ENCODE data around the gene BCAS3. TPM values are rescaled to one million over a fixed set of nuclear protein-coding genes. Genes with fewer than 3 reads are reported as not detected.
A peak's percentile ranks its signal among the peaks of the same experiment; 100 is the strongest.

The BCAS3 gene
- total RNA-seq, 1 donor from 2014 or later, result 29.6 TPM

GRCh38 chr17:61007980-61008379, 330.3 kb downstream of the BCAS3 start:
- no peaks in the 10 kb centered on the region for H3K36me3 ChIP-seq
- intact Hi-C loops (cut with DNase I), result no loop called here
- peak overlapping the region; percentile 19 for H3K27ac ChIP-seq
- no peak overlapping the region for H3K4me3 ChIP-seq
- no peaks in the 10 kb centered on the region for H3K27me3 ChIP-seq (ENCODE audit: low read depth)
- DNase-seq (no peak), ATAC-seq (no peak)
- TF ChIP-seq CTCF (IDR thresholded peaks at IDR 0.05), result no peak
- H3K9me3 ChIP-seq, result no peaks in the 10 kb centered on the region
- peaks cover 11% of the 10 kb centered on the region for H3K4me1 ChIP-seq

GRCh38 chr17:61009663-61010062, 332.0 kb downstream of the BCAS3 start:
- ATAC-seq, result no peak
- Histone ChIP-seq H3K27ac (no peak overlapping the region), H3K9me3 (no peaks in the 10 kb centered on the region), H3K27me3 (ENCODE audit: low read depth) (no peaks in the 10 kb centered on the region), H3K4me1 (peaks cover 11% of the 10 kb centered on the region), H3K36me3 (no peaks in the 10 kb centered on the region), H3K4me3 (no peak overlapping the region)
- DNase-seq, result no peak
- TF ChIP-seq CTCF (IDR thresholded peaks at IDR 0.05), result no peak
- intact Hi-C loops (cut with DNase I), result no loop called here

- Histone ChIP-seq H3K4me1 (peaks cover 11% of the 10 kb centered on the region), H3K27me3 (ENCODE audit: low read depth) (no peaks in the 10 kb centered on the region), H3K4me3 (no peak overlapping the region), H3K27ac (peak overlapping the region; percentile 13), H3K36me3 (no peaks in the 10 kb centered on the region), H3K9me3 (no peaks in the 10 kb centered on the region)
- no peak for TF ChIP-seq CTCF (IDR thresholded peaks at IDR 0.05)
- intact Hi-C loops (cut with DNase I), result no loop called here
- DNase-seq (no peak), ATAC-seq (no peak)
Measured at GRCh38 chr17:61010661-61011170, 333.1 kb downstream of the BCAS3 start.

GRCh38 chr17:61011251-61011650, 333.6 kb downstream of the BCAS3 start:
- no peak for TF ChIP-seq CTCF (IDR thresholded peaks at IDR 0.05)
- no peaks in the 10 kb centered on the region for H3K9me3 ChIP-seq
- ATAC-seq (no peak), DNase-seq (no peak)
- H3K27me3 ChIP-seq (ENCODE audit: low read depth), result no peaks in the 10 kb centered on the region
- no peaks in the 10 kb centered on the region for H3K36me3 ChIP-seq
- H3K27ac ChIP-seq, result no peak overlapping the region
- H3K4me1 ChIP-seq, result peaks cover 11% of the 10 kb centered on the region
- H3K4me3 ChIP-seq, result no peak overlapping the region
- intact Hi-C loops (cut with DNase I), result no loop called here

GRCh38 chr17:61015966-61016365, 338.3 kb downstream of the BCAS3 start:
- Histone ChIP-seq H3K27me3 (ENCODE audit: low read depth) (no peaks in the 10 kb centered on the region), H3K4me3 (no peak overlapping the region), H3K36me3 (no peaks in the 10 kb centered on the region), H3K4me1 (no peaks in the 10 kb centered on the region), H3K27ac (no peak overlapping the region), H3K9me3 (no peaks in the 10 kb centered on the region)
- TF ChIP-seq CTCF (IDR thresholded peaks at IDR 0.05), result no peak
- DNase-seq (no peak), ATAC-seq (no peak)
- intact Hi-C loops (cut with DNase I), result no loop called here
